ENCODE data around the gene GALNT5.

DNA sequence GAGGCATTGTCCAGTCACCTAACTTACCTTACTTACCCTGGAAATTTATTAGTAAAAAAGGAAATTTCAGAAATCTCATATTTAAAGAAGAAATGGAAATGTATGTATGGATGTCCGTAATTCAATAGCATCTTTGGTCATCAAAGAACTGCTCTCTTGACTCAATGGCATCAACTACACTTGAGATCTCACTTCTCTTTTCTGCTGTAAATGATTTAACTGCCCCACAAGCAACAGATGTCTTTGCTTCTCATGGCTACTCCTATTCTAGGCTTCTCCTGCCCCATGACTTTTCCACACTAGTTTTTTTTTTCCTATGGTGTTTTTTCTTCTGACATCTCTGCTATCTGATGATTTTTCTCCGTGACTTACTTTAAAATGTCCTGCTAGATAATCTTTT is 102.1 kb downstream of the GALNT5 start:
- TF ChIP-seq, protein P1, sequence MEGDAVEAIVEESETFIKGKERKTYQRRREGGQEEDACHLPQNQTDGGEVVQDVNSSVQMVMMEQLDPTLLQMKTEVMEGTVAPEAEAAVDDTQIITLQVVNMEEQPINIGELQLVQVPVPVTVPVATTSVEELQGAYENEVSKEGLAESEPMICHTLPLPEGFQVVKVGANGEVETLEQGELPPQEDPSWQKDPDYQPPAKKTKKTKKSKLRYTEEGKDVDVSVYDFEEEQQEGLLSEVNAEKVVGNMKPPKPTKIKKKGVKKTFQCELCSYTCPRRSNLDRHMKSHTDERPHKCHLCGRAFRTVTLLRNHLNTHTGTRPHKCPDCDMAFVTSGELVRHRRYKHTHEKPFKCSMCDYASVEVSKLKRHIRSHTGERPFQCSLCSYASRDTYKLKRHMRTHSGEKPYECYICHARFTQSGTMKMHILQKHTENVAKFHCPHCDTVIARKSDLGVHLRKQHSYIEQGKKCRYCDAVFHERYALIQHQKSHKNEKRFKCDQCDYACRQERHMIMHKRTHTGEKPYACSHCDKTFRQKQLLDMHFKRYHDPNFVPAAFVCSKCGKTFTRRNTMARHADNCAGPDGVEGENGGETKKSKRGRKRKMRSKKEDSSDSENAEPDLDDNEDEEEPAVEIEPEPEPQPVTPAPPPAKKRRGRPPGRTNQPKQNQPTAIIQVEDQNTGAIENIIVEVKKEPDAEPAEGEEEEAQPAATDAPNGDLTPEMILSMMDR (IDR thresholded peaks at IDR 0.05), result no peak
- TF ChIP-seq EZH2 (IDR thresholded peaks at IDR 0.05) (no peak), EZH2phosphoT487 (IDR thresholded peaks at IDR 0.05) (no peak)
